GM19324 (cell line): ENCODE measurements around the gene EPHX1.
"Not testable (repeated sequence)": the region's sequence is repeated elsewhere in the genome, so short reads cannot be mapped to it uniquely, and the experiment has no call there.

Source experiments
- ATAC-seq: cut with Tn5 transposase; IDR thresholded peaks from one replicate; pipeline ENCODE4 v1.9.1; 2021; ENCODE audit warnings: mild to moderate bottlenecking, moderate library complexity; ENCODE audit not compliant: unreplicated experiment, low FRiP score

Gene EPHX1

GRCh38 chr1:225777058-225777582 lies 32.8 kb upstream of the EPHX1 start:
- peak; percentile 6 for ATAC-seq

GRCh38 chr1:225777583-225778336 lies 32.2 kb upstream of the EPHX1 start, which contains the start of gene SRP9:
Gene SRP9, plus strand, starts transcription at chr1:225777826. Its CDS starts 115 bp downstream, at chr1:225777941.
- peak; percentile 100 for ATAC-seq

GRCh38 chr1:225778337-225778669 lies 31.6 kb upstream of the EPHX1 start:
- no peak for ATAC-seq

- ATAC-seq: not testable (repeated sequence)
These were observed 30.8 kb upstream of the EPHX1 start for GRCh38 chr1:225779165-225779564.

- no peak for ATAC-seq
These were observed 29.8 kb upstream of the EPHX1 start for GRCh38 chr1:225780134-225780533.

GRCh38 chr1:225780630-225781029 lies 29.3 kb upstream of the EPHX1 start:
- ATAC-seq: no peak

GRCh38 chr1:225789142-225789541 lies 20.8 kb upstream of the EPHX1 start:
- not testable (repeated sequence) for ATAC-seq

DNA sequence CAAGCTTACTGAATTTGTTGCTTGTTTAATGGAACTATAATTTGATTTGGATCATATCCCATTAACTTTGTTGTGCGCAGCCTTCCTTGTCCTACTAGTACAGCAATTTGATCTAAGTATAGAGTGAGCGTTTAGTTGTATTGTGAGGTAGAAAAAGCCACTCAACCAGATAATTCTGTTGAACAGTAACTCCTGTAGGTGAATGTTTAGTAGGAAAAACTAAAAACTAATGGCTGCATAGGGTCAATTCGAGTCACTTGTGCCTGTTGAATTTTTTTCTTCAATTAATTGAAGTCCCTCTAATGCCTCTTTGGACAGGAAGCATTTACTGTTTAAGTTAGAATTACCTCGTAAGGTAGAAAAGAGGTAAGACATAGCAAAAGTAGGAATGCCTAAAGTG lies 15.0 kb upstream of the EPHX1 start:
- no peak for ATAC-seq

DNA sequence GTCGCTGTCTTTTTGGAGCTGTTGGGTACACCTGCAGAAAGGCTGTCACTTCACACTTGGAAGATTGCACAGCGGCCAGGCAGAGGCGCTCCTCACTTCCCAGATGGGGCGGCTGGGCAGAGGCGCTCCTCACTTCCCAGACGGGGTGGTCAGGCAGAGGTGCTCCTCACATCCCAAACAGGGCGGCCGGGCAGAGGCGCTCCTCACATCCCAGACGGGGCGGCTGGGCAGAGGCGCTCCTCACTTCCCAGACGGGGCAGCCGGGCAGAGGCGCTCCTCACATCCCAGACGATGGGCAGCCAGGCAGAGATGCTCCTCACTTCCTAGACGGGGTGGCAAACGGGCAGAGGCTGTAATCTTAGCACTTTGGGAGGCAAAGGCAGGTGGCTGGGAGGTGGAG lies 13.8 kb upstream of the EPHX1 start:
- not testable (repeated sequence) for ATAC-seq

- ATAC-seq: not testable (repeated sequence)
These were observed 8.8 kb upstream of the EPHX1 start for GRCh38 chr1:225801146-225801545.

DNA sequence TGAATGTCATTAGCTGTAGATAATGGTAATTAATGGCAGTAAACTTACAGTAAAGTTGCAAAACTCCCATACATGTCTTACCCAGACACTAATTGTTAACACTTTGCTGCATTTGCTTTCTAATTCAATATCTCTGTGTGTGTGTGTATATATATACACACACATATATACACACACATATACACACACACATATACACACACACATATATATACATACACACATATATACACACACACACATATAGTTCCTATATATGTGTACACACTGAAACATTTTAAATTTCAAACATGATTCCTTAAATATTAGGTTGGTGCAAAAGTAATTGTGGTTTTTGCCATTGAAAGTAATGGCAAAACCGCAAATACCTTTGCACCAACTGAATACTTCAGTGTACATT lies 3.7 kb upstream of the EPHX1 start:
- ATAC-seq: no peak

GRCh38 chr1:225806736-225807135 lies 3.2 kb upstream of the EPHX1 start:
- not testable (repeated sequence) for ATAC-seq

- no peak for ATAC-seq
These were observed 1.8 kb upstream of the EPHX1 start for GRCh38 chr1:225808136-225808535.

GRCh38 chr1:225810579-225811538 lies 935 bp downstream of the EPHX1 start:
- ATAC-seq: not testable (repeated sequence)

GRCh38 chr1:225811622-225812487 lies 1.9 kb downstream of the EPHX1 start:
- ATAC-seq: no peak

DNA sequence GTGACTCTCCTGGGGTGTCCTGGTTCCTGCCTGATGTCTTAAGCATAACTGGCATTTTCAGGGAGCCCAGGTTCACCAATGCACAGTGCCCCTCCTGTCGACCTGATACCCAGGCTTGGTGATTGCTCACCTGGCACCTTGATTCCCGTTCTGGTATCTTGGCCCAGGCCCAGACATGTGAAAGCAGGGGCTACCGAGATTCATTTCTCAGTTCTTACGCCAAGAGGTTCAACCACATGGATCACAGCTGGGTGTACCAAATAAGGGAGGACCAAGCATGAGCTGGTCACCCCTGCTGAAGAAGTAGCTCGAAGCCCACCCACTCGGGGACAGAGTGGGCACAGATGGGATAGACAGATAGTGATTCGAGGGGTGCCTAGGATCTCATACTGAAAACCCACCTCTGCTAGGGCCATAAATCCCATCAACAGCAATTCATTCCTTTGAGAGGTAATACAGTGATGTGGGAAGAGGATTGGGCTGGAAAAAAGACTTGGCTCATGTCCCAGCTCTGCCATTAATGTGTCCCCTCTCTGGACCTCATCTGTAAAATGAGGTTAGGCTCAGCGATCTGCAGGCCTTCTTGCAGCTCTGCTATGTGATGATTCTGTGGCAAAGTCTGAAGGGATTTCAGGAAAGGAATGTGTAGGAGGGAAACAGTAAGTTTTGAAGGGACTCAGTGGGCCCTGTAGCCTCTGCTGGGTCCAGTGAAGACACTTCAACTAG lies 2.7 kb downstream of the EPHX1 start:
- no peak for ATAC-seq

GRCh38 chr1:225813214-225813964 lies 3.5 kb downstream of the EPHX1 start:
- no peak for ATAC-seq

DNA sequence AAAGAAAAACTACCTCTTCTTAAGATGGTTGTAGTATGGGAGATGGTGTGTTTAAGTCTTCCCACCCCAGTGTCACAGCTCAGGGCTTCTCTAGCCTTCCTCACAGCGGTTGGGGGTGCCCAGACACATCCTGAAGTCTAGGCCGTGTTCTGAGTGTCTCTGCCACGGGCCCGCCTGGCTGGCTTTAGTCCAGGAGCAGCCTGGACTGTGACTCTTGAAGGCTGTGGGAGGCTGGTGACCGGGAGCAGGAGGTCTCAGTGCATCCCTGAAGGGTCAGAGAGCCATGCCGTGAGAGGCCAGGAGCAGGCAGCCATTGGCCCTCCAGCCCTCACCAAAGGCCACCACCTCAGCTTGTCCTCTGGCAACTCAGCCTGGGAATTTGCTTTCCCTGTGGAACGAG lies 4.5 kb downstream of the EPHX1 start:
- ATAC-seq: no peak

DNA sequence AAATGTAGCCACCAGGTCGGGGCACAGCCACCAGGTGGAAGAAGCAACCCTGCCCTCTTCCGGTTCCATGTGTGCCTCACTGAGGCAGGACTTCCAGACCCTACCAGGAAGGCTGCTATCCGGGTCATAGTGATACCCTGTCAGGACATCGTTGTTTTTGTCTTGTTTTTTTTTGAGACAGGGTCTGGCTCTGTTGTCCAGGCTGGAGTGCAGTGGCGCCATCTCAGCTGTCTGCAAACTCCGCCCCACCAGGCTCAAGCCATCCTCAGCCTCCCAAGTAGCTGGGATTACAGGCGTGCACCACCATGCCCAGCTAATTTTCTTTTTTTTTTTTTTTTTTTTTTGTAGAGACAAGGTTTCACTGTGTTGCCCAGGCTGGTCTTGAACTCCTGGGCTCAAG lies 5.2 kb downstream of the EPHX1 start:
- not testable (repeated sequence) for ATAC-seq
